K562 (cell line): Measurements from ENCODE around the gene SERPINH1. TPM values are rescaled to one million over a fixed set of nuclear protein-coding genes. Genes with fewer than 3 reads are reported as not detected.
A peak's percentile ranks its signal among the peaks of the same experiment; 100 is the strongest.

Experiments used
- MAFK ChIP-seq: IDR thresholded peaks from 2 replicates; pipeline ENCODE4 v1.6.1; 2011; ENCODE audit warnings: low read length, improper control_type of control experiment
- MYBL2 ChIP-seq, 2 experiments: fragments of 450-650 bp in 1 of 2; sonication (generic) in 1 of 2; formaldehyde crosslinking in 1 of 2; IDR thresholded peaks; 2 replicates each; pipeline versions ENCODE4 v1.6.1 to v1.8.1; 2017 to 2022; ENCODE audit warnings: borderline replicate concordance in 1 of 2, inconsistent platforms in 1 of 2, low read depth in 1 of 2, mild to moderate bottlenecking in 1 of 2, missing genetic modification reagents in 1 of 2, moderate library complexity in 1 of 2
- RBM14 ChIP-seq: fragments of 200-400 bp; formaldehyde crosslinking; IDR thresholded peaks from 2 replicates; pipeline ENCODE4 v1.6.1; 2018; ENCODE audit warnings: low read depth, mild to moderate bottlenecking, low read length, moderate library complexity, borderline replicate concordance; ENCODE audit not compliant: insufficient read depth
- SP2 ChIP-seq: IDR thresholded peaks from 2 replicates; pipeline ENCODE4 v1.6.1; 2011; ENCODE audit warnings: mild to moderate bottlenecking, low read depth, low read length, moderate library complexity; ENCODE audit not compliant: poor library complexity, severe bottlenecking; ENCODE audit errors: extremely low read depth
- SUPT5H ChIP-seq: fragments of 450-650 bp; IDR thresholded peaks from 2 replicates; pipeline ENCODE4 v1.6.1; 2016
- TRIM28 ChIP-seq: fragments of 450-650 bp; IDR thresholded peaks from 2 replicates; pipeline ENCODE4 v1.6.1; 2017
- ZBTB8A ChIP-seq: fragments of 450-650 bp; IDR thresholded peaks from 2 replicates; pipeline ENCODE4 v1.6.1; 2018; ENCODE audit warnings: mild to moderate bottlenecking, moderate library complexity; ENCODE audit not compliant: partially characterized antibody
- ZNF347 ChIP-seq: fragments of 450-650 bp; formaldehyde crosslinking; IDR thresholded peaks from 2 replicates; pipeline ENCODE4 v1.4.0; 2020; ENCODE audit warnings: low read depth, mild to moderate bottlenecking, moderate library complexity
- ZNF551 ChIP-seq: fragments of 250-450 bp; sonication (Bioruptor Pico); IDR thresholded peaks from 2 replicates; pipeline ENCODE4 v1.5.0; 2021; ENCODE audit warnings: mild to moderate bottlenecking, moderate library complexity
- ZNF592 ChIP-seq: fragments of 450-650 bp; IDR thresholded peaks from 2 replicates; pipeline ENCODE4 v1.6.1; 2017; ENCODE audit warnings: antibody characterized with exemption, mild to moderate bottlenecking
- polyA plus RNA-seq, 8 experiments: library from polyadenylated mRNA; depleted of rRNA in 4 of 8; stranded (reverse) in 5 of 8; unstranded in 3 of 8; fragments of >200 nt; fragmentation: Nextera tagmentation in 2 of 8; fragmentation: Illumina TruSeq in 1 of 8; extraction: Ambion mirVana in 2 of 8; extraction: Trizol in 1 of 8; gene quantifications; 2 replicates each; pipeline versions ENCODE4 v1.2.1 to v1.2.3, GENCODE V29; 2011 to 2014; ENCODE audit warnings: inconsistent platforms in 1 of 8, missing spikeins in 1 of 8
- total RNA-seq, 7 experiments: library from RNA; depleted of rRNA in 6 of 7; stranded (reverse); fragments of >200 nt in 6 of 7; fragmentation: Illumina TruSeq in 2 of 7; extraction: Trizol in 2 of 7; gene quantifications; 2 replicates each; pipeline versions ENCODE4 v1.2.1 to v1.2.3, GENCODE V29; 2011 to 2021; ENCODE audit warnings: low replicate concordance in 1 of 7
- TF ChIP-seq, protein P1 (sequence below): sonication (generic); formaldehyde crosslinking; IDR thresholded peaks from 2 replicates; pipeline ENCODE4 v1.8.1; 2023; ENCODE audit warnings: mild to moderate bottlenecking, missing genetic modification reagents
- TF ChIP-seq, protein P2 (sequence below): IDR thresholded peaks from 3 replicates; pipeline ENCODE4 v1.6.1; 2011; ENCODE audit warnings: borderline replicate concordance, mild to moderate bottlenecking, moderate library complexity; ENCODE audit not compliant: insufficient read length; ENCODE audit errors: extremely low read depth
- TF ChIP-seq, protein P3 (sequence below): fragments of 250-450 bp; sonication (Bioruptor Pico); IDR thresholded peaks from 2 replicates; pipeline ENCODE4 v1.8.0; 2021; ENCODE audit warnings: moderate library complexity, mild to moderate bottlenecking, inconsistent platforms

SERPINH1 gene
- total and polyA plus RNA-seq, 9 of the 15 experiments (the other 6 are each of a cell fraction or from before 2014, with no cell fraction given) = 2.8 to 106 (median 67.9) TPM

DNA sequence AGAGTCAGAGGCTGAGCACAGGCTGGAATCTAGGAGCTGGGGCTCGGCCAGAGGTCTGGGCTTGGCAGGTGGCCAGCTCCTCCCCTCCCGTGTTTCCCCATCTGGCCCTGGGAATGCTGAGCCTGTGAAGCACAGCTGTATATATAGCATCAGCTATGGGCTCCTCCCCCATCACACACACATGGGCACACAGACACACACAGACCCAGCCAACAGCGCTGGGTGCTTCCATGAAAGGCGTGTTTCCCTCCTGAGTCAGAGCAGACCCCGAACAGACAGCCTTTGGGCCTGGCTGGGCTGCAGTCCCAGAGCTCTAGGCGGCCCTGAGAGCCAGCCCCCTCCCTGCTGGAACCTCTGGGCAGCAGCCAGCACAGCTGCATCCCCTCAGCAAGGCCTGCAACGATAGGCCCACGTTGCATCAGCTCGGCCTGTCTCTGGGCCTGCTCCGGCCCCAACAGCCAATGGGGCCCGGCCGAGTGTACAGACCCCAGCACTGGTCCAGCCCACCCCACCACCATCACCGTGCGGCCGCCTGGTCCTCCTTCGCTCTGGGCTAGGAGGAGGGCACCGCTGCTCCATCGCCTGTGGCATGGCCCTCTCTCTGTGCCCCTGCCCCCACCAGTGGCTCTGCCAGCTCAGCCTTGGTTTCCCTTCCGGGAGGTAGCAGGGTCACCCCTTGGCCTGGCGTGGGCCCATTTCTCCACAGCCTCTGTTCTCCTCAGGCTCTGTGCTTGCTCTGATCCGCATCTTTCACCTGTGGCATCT lies 7.6 kb upstream of the SERPINH1 start (continued):
- TF ChIP-seq, protein P1, sequence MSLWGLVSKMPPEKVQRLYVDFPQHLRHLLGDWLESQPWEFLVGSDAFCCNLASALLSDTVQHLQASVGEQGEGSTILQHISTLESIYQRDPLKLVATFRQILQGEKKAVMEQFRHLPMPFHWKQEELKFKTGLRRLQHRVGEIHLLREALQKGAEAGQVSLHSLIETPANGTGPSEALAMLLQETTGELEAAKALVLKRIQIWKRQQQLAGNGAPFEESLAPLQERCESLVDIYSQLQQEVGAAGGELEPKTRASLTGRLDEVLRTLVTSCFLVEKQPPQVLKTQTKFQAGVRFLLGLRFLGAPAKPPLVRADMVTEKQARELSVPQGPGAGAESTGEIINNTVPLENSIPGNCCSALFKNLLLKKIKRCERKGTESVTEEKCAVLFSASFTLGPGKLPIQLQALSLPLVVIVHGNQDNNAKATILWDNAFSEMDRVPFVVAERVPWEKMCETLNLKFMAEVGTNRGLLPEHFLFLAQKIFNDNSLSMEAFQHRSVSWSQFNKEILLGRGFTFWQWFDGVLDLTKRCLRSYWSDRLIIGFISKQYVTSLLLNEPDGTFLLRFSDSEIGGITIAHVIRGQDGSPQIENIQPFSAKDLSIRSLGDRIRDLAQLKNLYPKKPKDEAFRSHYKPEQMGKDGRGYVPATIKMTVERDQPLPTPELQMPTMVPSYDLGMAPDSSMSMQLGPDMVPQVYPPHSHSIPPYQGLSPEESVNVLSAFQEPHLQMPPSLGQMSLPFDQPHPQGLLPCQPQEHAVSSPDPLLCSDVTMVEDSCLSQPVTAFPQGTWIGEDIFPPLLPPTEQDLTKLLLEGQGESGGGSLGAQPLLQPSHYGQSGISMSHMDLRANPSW (CRISPR knock-in tag) = no peak
- TF ChIP-seq ZNF347 = no peak
- TF ChIP-seq SP2 = no peak
- TF ChIP-seq ZBTB8A = no peak
- no peak for TF ChIP-seq ZNF551 (CRISPR knock-in tag)
- no peak for TF ChIP-seq MYBL2 (IDR thresholded peaks at IDR 0.05; ENCODE audit: low read depth)
- no peak for TF ChIP-seq MYBL2 (CRISPR knock-in tag; IDR thresholded peaks at IDR 0.05; ENCODE audit: borderline replicate concordance)
- TF ChIP-seq MAFK = no peak
- TF ChIP-seq ZNF592 = peak; percentile 86; the same call in 1 of the 2 replicates
- no peak for TF ChIP-seq RBM14
- no peak for TF ChIP-seq SUPT5H
- TF ChIP-seq TRIM28 = no peak
- TF ChIP-seq, protein P2, sequence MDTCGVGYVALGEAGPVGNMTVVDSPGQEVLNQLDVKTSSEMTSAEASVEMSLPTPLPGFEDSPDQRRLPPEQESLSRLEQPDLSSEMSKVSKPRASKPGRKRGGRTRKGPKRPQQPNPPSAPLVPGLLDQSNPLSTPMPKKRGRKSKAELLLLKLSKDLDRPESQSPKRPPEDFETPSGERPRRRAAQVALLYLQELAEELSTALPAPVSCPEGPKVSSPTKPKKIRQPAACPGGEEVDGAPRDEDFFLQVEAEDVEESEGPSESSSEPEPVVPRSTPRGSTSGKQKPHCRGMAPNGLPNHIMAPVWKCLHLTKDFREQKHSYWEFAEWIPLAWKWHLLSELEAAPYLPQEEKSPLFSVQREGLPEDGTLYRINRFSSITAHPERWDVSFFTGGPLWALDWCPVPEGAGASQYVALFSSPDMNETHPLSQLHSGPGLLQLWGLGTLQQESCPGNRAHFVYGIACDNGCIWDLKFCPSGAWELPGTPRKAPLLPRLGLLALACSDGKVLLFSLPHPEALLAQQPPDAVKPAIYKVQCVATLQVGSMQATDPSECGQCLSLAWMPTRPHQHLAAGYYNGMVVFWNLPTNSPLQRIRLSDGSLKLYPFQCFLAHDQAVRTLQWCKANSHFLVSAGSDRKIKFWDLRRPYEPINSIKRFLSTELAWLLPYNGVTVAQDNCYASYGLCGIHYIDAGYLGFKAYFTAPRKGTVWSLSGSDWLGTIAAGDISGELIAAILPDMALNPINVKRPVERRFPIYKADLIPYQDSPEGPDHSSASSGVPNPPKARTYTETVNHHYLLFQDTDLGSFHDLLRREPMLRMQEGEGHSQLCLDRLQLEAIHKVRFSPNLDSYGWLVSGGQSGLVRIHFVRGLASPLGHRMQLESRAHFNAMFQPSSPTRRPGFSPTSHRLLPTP = no peak
- TF ChIP-seq, protein P3, sequence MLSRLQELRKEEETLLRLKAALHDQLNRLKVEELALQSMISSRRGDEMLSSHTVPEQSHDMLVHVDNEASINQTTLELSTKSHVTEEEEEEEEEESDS = no peak
